Upper lobe of left lung (tissue), 4 donors: ENCODE data around the gene HK2.

Experiments
- EP300 ChIP-seq, 4 donors: sonication (generic); formaldehyde crosslinking; IDR thresholded peaks; one replicate each; pipeline ENCODE4 v1.5.1; 2017; ENCODE audit warnings: antibody characterized with exemption in 4 of 4, control low read depth in 2 of 4
- POLR2A ChIP-seq, 4 donors: fragments of 450-650 bp; IDR thresholded peaks; one replicate each; pipeline ENCODE4 v1.5.1; 2016 to 2017; ENCODE audit warnings: antibody characterized with exemption in 4 of 4, mild to moderate bottlenecking in 2 of 4
- TF ChIP-seq, protein P1 (sequence below), 6 experiments: fragments of 450-650 bp in 4 of 6; fragments of 200-600 bp in 2 of 6; sonication (generic) in 2 of 6; IDR thresholded peaks; one replicate each; pipeline ENCODE4 v1.5.1; 2016 to 2019; ENCODE audit warnings: antibody characterized with exemption in 6 of 6

DNA sequence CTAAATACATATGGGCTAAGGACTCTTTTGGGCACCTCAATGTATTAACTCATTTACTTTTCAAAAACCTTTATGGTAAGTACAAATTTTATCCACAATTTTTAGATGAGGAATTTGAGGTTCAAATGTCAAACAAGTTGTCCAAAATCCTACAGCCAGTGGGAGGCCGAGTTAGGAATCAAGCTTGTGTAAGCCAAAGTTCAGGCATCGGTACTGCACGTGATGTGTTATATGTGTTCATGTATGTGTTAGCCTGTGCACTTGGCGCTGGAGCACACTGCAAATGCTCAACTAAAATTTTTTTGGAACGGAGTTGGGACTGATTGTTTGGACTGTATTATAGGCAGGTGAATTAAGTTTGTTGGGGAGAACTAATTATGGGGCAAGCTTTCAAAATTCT lies 22.7 kb downstream of the HK2 start:
- TF ChIP-seq, protein P1, sequence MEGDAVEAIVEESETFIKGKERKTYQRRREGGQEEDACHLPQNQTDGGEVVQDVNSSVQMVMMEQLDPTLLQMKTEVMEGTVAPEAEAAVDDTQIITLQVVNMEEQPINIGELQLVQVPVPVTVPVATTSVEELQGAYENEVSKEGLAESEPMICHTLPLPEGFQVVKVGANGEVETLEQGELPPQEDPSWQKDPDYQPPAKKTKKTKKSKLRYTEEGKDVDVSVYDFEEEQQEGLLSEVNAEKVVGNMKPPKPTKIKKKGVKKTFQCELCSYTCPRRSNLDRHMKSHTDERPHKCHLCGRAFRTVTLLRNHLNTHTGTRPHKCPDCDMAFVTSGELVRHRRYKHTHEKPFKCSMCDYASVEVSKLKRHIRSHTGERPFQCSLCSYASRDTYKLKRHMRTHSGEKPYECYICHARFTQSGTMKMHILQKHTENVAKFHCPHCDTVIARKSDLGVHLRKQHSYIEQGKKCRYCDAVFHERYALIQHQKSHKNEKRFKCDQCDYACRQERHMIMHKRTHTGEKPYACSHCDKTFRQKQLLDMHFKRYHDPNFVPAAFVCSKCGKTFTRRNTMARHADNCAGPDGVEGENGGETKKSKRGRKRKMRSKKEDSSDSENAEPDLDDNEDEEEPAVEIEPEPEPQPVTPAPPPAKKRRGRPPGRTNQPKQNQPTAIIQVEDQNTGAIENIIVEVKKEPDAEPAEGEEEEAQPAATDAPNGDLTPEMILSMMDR (IDR thresholded peaks at IDR 0.05), result no peak
- TF ChIP-seq POLR2A (IDR thresholded peaks at IDR 0.05) (no peak), EP300 (IDR thresholded peaks at IDR 0.05) (no peak)
